Osteoblast (primary cell): ENCODE data around the gene MIDN. TPM values are rescaled to one million over a fixed set of nuclear protein-coding genes. Genes with fewer than 3 reads are reported as not detected.

Source experiments
- DNase-seq: peaks from one replicate; pipeline ENCODE4 v3.0.0; 2011; ENCODE audit warnings: low spot score, mixed read lengths; ENCODE audit not compliant: insufficient read length; ENCODE audit errors: missing footprints
- H2AFZ ChIP-seq: 2 replicates; pipeline ENCODE4 v1.6.0; 2011; ENCODE audit warnings: mild to moderate bottlenecking, low read length
- H3K27ac ChIP-seq: 2 replicates; pipeline ENCODE4 v1.5.1; 2011; ENCODE audit warnings: mild to moderate bottlenecking, low read depth, low read length, moderate library complexity
- H3K27me3 ChIP-seq: 2 replicates; pipeline ENCODE4 v1.6.0; 2012; ENCODE audit warnings: mild to moderate bottlenecking, control low read depth, inconsistent platforms, low read length, moderate library complexity; ENCODE audit not compliant: insufficient read depth
- H3K36me3 ChIP-seq: 2 replicates; pipeline ENCODE4 v1.5.1; 2011; ENCODE audit warnings: mild to moderate bottlenecking, low read length, control low read depth, moderate library complexity; ENCODE audit not compliant: insufficient read depth
- H3K4me1 ChIP-seq: 2 replicates; pipeline ENCODE4 v1.5.1; 2011; ENCODE audit warnings: mild to moderate bottlenecking, low read length, control low read depth, moderate library complexity; ENCODE audit not compliant: insufficient read depth
- H3K4me2 ChIP-seq: 2 replicates; pipeline ENCODE4 v1.6.0; 2011; ENCODE audit warnings: mild to moderate bottlenecking, low read length; ENCODE audit not compliant: insufficient read depth
- H3K4me3 ChIP-seq: fragments of 200-600 bp; sonication (generic); 3 replicates; pipeline ENCODE4 v1.5.1; 2012; ENCODE audit warnings: mild to moderate bottlenecking, low read length, inconsistent platforms; ENCODE audit not compliant: insufficient read depth
- H3K79me2 ChIP-seq: 2 replicates; pipeline ENCODE4 v1.6.0; 2012; ENCODE audit warnings: mild to moderate bottlenecking, low read length, control low read depth, inconsistent platforms; ENCODE audit not compliant: insufficient read depth
- H3K9me3 ChIP-seq: 2 replicates; pipeline ENCODE4 v1.5.1; 2011; ENCODE audit warnings: low read depth, low read length, control low read depth
- H4K20me1 ChIP-seq: 2 replicates; pipeline ENCODE4 v1.6.0; 2012; ENCODE audit warnings: mild to moderate bottlenecking, low read length, control low read depth; ENCODE audit not compliant: insufficient read depth
- CTCF ChIP-seq: IDR thresholded peaks from 2 replicates; pipeline ENCODE4 v1.5.1; 2011; ENCODE audit warnings: mild to moderate bottlenecking, low read depth, low read length, moderate library complexity; ENCODE audit errors: extremely low read depth
- total RNA-seq: library from RNA; depleted of rRNA; stranded (reverse); fragments of >200 nt; gene quantifications from 2 replicates; pipeline ENCODE4 v1.2.3, GENCODE V29; 2012

Gene MIDN
- total RNA-seq, 1 donor: 19.9 TPM

GRCh38 chr19:1288833-1289685 is 40.7 kb downstream of the MIDN start:
- Histone ChIP-seq H3K9me3 (no peaks in the 10 kb centered on the region), H3K79me2 (no peaks in the 10 kb centered on the region), H2AFZ (no peak overlapping the region), H3K4me1 (no peaks in the 10 kb centered on the region), H3K27ac (no peak overlapping the region), H4K20me1 (peaks cover 3% of the 10 kb centered on the region), H3K4me3 (no peak overlapping the region), H3K27me3 (peaks cover 37% of the 10 kb centered on the region), H3K4me2 (no peak overlapping the region), H3K36me3 (no peaks in the 10 kb centered on the region)
- DNase-seq: peak; percentile 94
- no peak for TF ChIP-seq CTCF

- Histone ChIP-seq H3K4me3 (no peak overlapping the region), H2AFZ (no peak overlapping the region), H3K9me3 (no peaks in the 10 kb centered on the region), H3K27ac (no peak overlapping the region), H3K4me1 (no peaks in the 10 kb centered on the region), H3K79me2 (no peaks in the 10 kb centered on the region), H3K36me3 (no peaks in the 10 kb centered on the region), H3K27me3 (peaks cover 31% of the 10 kb centered on the region), H4K20me1 (no peaks in the 10 kb centered on the region), H3K4me2 (no peak overlapping the region)
- no peak for DNase-seq
- no peak for TF ChIP-seq CTCF
These were observed 41.3 kb downstream of the MIDN start for GRCh38 chr19:1289686-1290025.

GRCh38 chr19:1290196-1290702 is 41.9 kb downstream of the MIDN start:
- Histone ChIP-seq H3K4me1 (no peaks in the 10 kb centered on the region), H4K20me1 (no peaks in the 10 kb centered on the region)

More at GRCh38 chr19:1290196-1290702, 41.9 kb downstream of the MIDN start:
- Histone ChIP-seq H3K9me3 (no peaks in the 10 kb centered on the region), H3K79me2 (no peaks in the 10 kb centered on the region), H3K27ac (no peak overlapping the region), H2AFZ (no peak overlapping the region), H3K27me3 (peaks cover 25% of the 10 kb centered on the region), H3K4me2 (no peak overlapping the region), H3K36me3 (no peaks in the 10 kb centered on the region), H3K4me3 (no peak overlapping the region)
- DNase-seq: no peak
- no peak for TF ChIP-seq CTCF
